GM12878 (cell line): ENCODE results near the gene SSH2. TPM values are rescaled to one million over a fixed set of nuclear protein-coding genes. Genes with fewer than 3 reads are reported as not detected.

Source experiments
- ATAC-seq: fragments of 200-7000 bp; cut with Tn5 transposase; 3 replicates; pipeline ENCODE4 v1.9.1; 2020; ENCODE audit warnings: mild to moderate bottlenecking, moderate library complexity
- BruUV-seq: library from RNA; stranded (reverse); fragments of 400-500 nt; replicated peaks from 2 replicates; lab custom pipeline; 2021; lab: Mats Ljungman, UMichigan
- CTCF ChIA-PET: fragments of 300-600 bp; sonication (Branson Sonifier 250); formaldehyde crosslinking; extraction: SDS; loops from one replicate; lab custom pipeline; 2021; ENCODE audit warnings: inconsistent platforms; lab: Yijun Ruan, JAX
- POLR2A ChIA-PET: fragments of 350-600 bp; formaldehyde crosslinking; extraction: SDS; loops from one replicate; lab custom pipeline; 2021; ENCODE audit warnings: inconsistent platforms; lab: Charles Lee
- RAD21 ChIA-PET: fragments of 300-600 bp; sonication (Branson Sonifier 250); formaldehyde crosslinking; loops from one replicate; lab custom pipeline; 2023; ENCODE audit warnings: antibody characterized with exemption; ENCODE audit not compliant: unreplicated experiment; lab: Charles Lee
- SMC1A ChIA-PET: fragments of 300-600 bp; sonication (Branson Sonifier 250); formaldehyde crosslinking; loops from one replicate; lab custom pipeline; 2023; ENCODE audit not compliant: unreplicated experiment, uncharacterized antibody; lab: Charles Lee
- DNase-seq: peaks from one replicate; pipeline ENCODE4 v3.0.0-alpha.2; 2011; ENCODE audit warnings: low read depth, low spot score
- FAIRE-seq: peaks from 3 replicates; lab custom pipeline; 2011; peaks lifted over from hg19 to GRCh38; lab: Jason Lieb, UNC
- H2AFZ ChIP-seq: 2 replicates; pipeline ENCODE4 v1.6.0; 2011; ENCODE audit warnings: low read depth, low read length, control low read depth; ENCODE audit not compliant: control insufficient read depth
- H3K27ac ChIP-seq: 2 replicates; pipeline ENCODE4 v1.5.1; 2011; ENCODE audit warnings: control low read depth; ENCODE audit not compliant: control insufficient read depth, insufficient read depth
- H3K27me3 ChIP-seq, 2 experiments: replicated peaks in 1 of 2; 2 replicates each; pipeline versions ENCODE4 v1.6.0 to v1.6.1; 2011; ENCODE audit warnings: low read length in 1 of 2; ENCODE audit not compliant: control insufficient read depth in 2 of 2, insufficient read depth in 2 of 2
- H3K36me3 ChIP-seq, 2 experiments: 2 replicates each; pipeline ENCODE4 v1.5.1; 2011; ENCODE audit warnings: low read length in 1 of 2; ENCODE audit not compliant: control insufficient read depth in 2 of 2, insufficient read depth in 2 of 2
- H3K4me1 ChIP-seq: 2 replicates; pipeline ENCODE4 v1.6.1; 2011; ENCODE audit warnings: mild to moderate bottlenecking, low read length, moderate library complexity, mixed read lengths; ENCODE audit not compliant: control insufficient read depth, insufficient read depth
- H3K4me2 ChIP-seq: 2 replicates; pipeline ENCODE4 v1.6.0; 2011; ENCODE audit warnings: control low read depth; ENCODE audit not compliant: control insufficient read depth, insufficient read depth
- H3K4me3 ChIP-seq: fragments of 200-600 bp; sonication (generic); 2 replicates; pipeline ENCODE4 v1.5.1; 2016
- H3K79me2 ChIP-seq: 2 replicates; pipeline ENCODE4 v1.6.0; 2011; ENCODE audit warnings: low read length; ENCODE audit not compliant: control insufficient read depth, insufficient read depth
- H3K9ac ChIP-seq: 2 replicates; pipeline ENCODE4 v1.8.0; 2011; ENCODE audit warnings: low read length, control low read depth, mixed read lengths; ENCODE audit not compliant: control insufficient read depth, insufficient read depth
- H3K9me3 ChIP-seq: replicated peaks from 3 replicates; pipeline ENCODE4 v1.5.1; 2011; ENCODE audit warnings: mild to moderate bottlenecking, low read length; ENCODE audit not compliant: control insufficient read depth, insufficient read depth
- H4K20me1 ChIP-seq: 2 replicates; pipeline ENCODE4 v1.6.0; 2011; ENCODE audit not compliant: control insufficient read depth, insufficient read depth
- BHLHE40 ChIP-seq, 2 experiments: fragments of 450-650 bp in 1 of 2; IDR thresholded peaks; 2 replicates each; pipeline ENCODE4 v1.6.1; 2011 to 2017; ENCODE audit warnings: low read depth in 2 of 2, borderline replicate concordance in 1 of 2, improper control_type of control experiment in 1 of 2, low read length in 1 of 2, mild to moderate bottlenecking in 1 of 2
- DPF2 ChIP-seq: fragments of 450-650 bp; IDR thresholded peaks from 2 replicates; pipeline ENCODE4 v1.6.1; 2017; ENCODE audit warnings: mild to moderate bottlenecking
- EP300 ChIP-seq, 2 experiments: fragments of 150-350 bp in 1 of 2; IDR thresholded peaks; 2 replicates each; pipeline ENCODE4 v1.6.1; 2011 to 2012; ENCODE audit warnings: low read depth in 2 of 2, low read length in 2 of 2, borderline replicate concordance in 1 of 2, improper control_type of control experiment in 1 of 2, inconsistent platforms in 1 of 2; ENCODE audit not compliant: control insufficient read depth in 1 of 2
- GABPA ChIP-seq: IDR thresholded peaks from 2 replicates; pipeline ENCODE4 v1.6.1; 2014; ENCODE audit warnings: antibody characterized with exemption, low read depth, mild to moderate bottlenecking, inconsistent platforms
- JUNB ChIP-seq: IDR thresholded peaks from 2 replicates; pipeline ENCODE4 v1.6.1; 2016; ENCODE audit warnings: antibody characterized with exemption, mild to moderate bottlenecking
- KAT2A ChIP-seq: conservative IDR thresholded peaks from 2 replicates; pipeline ENCODE4 v1.6.1; 2011; ENCODE audit warnings: low read depth, low read length; ENCODE audit not compliant: control insufficient read depth
- MEF2B ChIP-seq: fragments of 450-650 bp; IDR thresholded peaks from 2 replicates; pipeline ENCODE4 v1.6.1; 2018; ENCODE audit warnings: mild to moderate bottlenecking, moderate library complexity; ENCODE audit not compliant: partially characterized antibody, poor library complexity, severe bottlenecking
- MXI1 ChIP-seq: fragments of 150-350 bp; IDR thresholded peaks from 2 replicates; pipeline ENCODE4 v1.6.1; 2011; ENCODE audit warnings: low read depth, mild to moderate bottlenecking, inconsistent platforms, low read length, improper control_type of control experiment
- MYB ChIP-seq: fragments of 150-350 bp; IDR thresholded peaks from 2 replicates; pipeline ENCODE4 v1.6.1; 2014; ENCODE audit warnings: mild to moderate bottlenecking, low read depth, low read length, borderline replicate concordance
- RAD21 ChIP-seq: IDR thresholded peaks from 2 replicates; pipeline ENCODE4 v1.6.1; 2011; ENCODE audit warnings: mild to moderate bottlenecking, low read depth, low read length, moderate library complexity; ENCODE audit not compliant: insufficient read depth
- SIN3A ChIP-seq: IDR thresholded peaks from 2 replicates; pipeline ENCODE4 v1.6.1; 2012; ENCODE audit warnings: low read depth, low read length, improper control_type of control experiment
- SMAD5 ChIP-seq: IDR thresholded peaks from 2 replicates; pipeline ENCODE4 v1.6.1; 2016; ENCODE audit warnings: antibody characterized with exemption, low read depth
- SPI1 ChIP-seq: IDR thresholded peaks from 2 replicates; pipeline ENCODE4 v1.6.1; 2011; ENCODE audit warnings: low read depth, mild to moderate bottlenecking, low read length, moderate library complexity, borderline replicate concordance; ENCODE audit not compliant: insufficient read depth
- WGBS: methylation state at CpG from one replicate; pipeline ENCODE4 v1.1.6; 2016; ENCODE audit warnings: low lambda C conversion rate; ENCODE audit not compliant: insufficient replicate concordance, insufficient coverage; ENCODE audit errors: missing lambda C conversion rate; 5-methylcytosine and 5-hydroxymethylcytosine counted together
- in situ Hi-C: fragments of 300-500 bp; cut with MboI; formaldehyde crosslinking; loops from 9 replicates; pipeline ENCODE4 v1.14.3; 2018; ENCODE audit warnings: mixed read lengths
- intact Hi-C: fragments of 100-400 bp; cut with micrococcal nuclease; formaldehyde crosslinking; loops from one replicate; pipeline ENCODE4 v1.14.2; 2022; ENCODE audit not compliant: unreplicated experiment
- polyA plus RNA-seq, 11 experiments: library from polyadenylated mRNA; depleted of rRNA in 4 of 11; unstranded in 6 of 11; stranded (reverse) in 5 of 11; fragments of >200 nt; fragmentation: Nextera tagmentation in 4 of 11; fragmentation: Illumina TruSeq in 1 of 11; extraction: Ambion mirVana in 4 of 11; extraction: Trizol in 1 of 11; gene quantifications; 1 replicate in 1 of 11; 2 replicates in 10 of 11; pipeline versions ENCODE4 v1.2.1 to v1.2.3, GENCODE V29; 2011 to 2016; ENCODE audit warnings: inconsistent platforms in 2 of 11, missing spikeins in 2 of 11, low read depth in 1 of 11
- total RNA-seq, 4 experiments: library from RNA; depleted of rRNA in 3 of 4; stranded (reverse); fragments of >200 nt in 3 of 4; fragmentation: Illumina TruSeq in 1 of 4; extraction: Trizol in 1 of 4; gene quantifications; 2 replicates each; pipeline versions ENCODE4 v1.2.1 to v1.2.3, GENCODE V29; 2013 to 2021

SSH2 gene
- total and polyA plus RNA-seq, 10 of the 15 experiments (the other 5 are each of a cell fraction or from before 2014, with no cell fraction given) = 9.3 to 65.9 (median 34.0) TPM

- ChIA-PET POLR2A (interaction anchor here (1.1 to 1.2 kb wide), 2 partner anchors 23 to 26 kb away, joined by 3 read pairs; no protein-coding TSS in a partner anchor), RAD21 (interaction anchor here (1.0 to 3.6 kb wide), 8 partner anchors 14 to 249 kb away, joined by 3 to 17 read pairs (median 6); no protein-coding TSS in a partner anchor)
- intact Hi-C loops = loop anchor here (5.0 kb wide), 1 partner anchor 94 kb away; no protein-coding TSS in a partner anchor
These were observed 247.0 kb downstream of the SSH2 start for GRCh38 chr17:29682987-29683386.

GRCh38 chr17:29682054-29682453 is 248.0 kb downstream of the SSH2 start:
- ChIA-PET RAD21 (interaction anchor here (0.6 to 3.6 kb wide), 15 partner anchors 13 to 312 kb away, joined by 3 to 17 read pairs (median 4); no protein-coding TSS in a partner anchor), SMC1A (interaction anchor here (0.6 to 5.7 kb wide), 23 partner anchors 10 to 249 kb away, joined by 3 to 55 read pairs (median 5); partner anchors contain the start of gene SSH2), POLR2A (interaction anchor here (0.6 to 1.8 kb wide), 7 partner anchors 10 to 84 kb away, joined by 3 to 5 read pairs (median 4); no protein-coding TSS in a partner anchor), CTCF (interaction anchor here (0.6 to 4.8 kb wide), 21 partner anchors 9 to 249 kb away, joined by 3 to 34 read pairs (median 4); no protein-coding TSS in a partner anchor)
- Histone ChIP-seq H2AFZ (peak overlapping the region; percentile 40), H3K4me1 (0 out of 2 replicates have a peak, but pooled peaks cover 4% of the 10 kb centered on the region), H3K4me3 (no peak overlapping the region), H3K4me2 (peak overlapping the region; percentile 34; the same call in 1 of the 2 replicates), H4K20me1 (no peaks in the 10 kb centered on the region), H3K27ac (peak overlapping the region; percentile 53; the same call in 1 of the 2 replicates), H3K79me2 (no peaks in the 10 kb centered on the region), H3K9ac (no peak overlapping the region), H3K27me3 (no peaks in the 10 kb centered on the region), H3K9me3 (no peaks in the 10 kb centered on the region), H3K36me3 (peaks cover 2 to 21% of the 10 kb centered on the region in 2 experiments)
- intact Hi-C loops = loop anchor here (5.0 kb wide), 1 partner anchor 95 kb away; no protein-coding TSS in a partner anchor
- in situ Hi-C loops = no loop called here
- DNase-seq = no peak
- 96% methylated on average over 2 of the region's 2 CpGs for WGBS
- peak; percentile 91 for ATAC-seq
- no TSS peak for BruUV-seq
- FAIRE-seq = peak; percentile 73
- TF ChIP-seq SPI1 (peak; percentile 78), JUNB (no peak), SMAD5 (no peak), SIN3A (no peak), RAD21 (peak; percentile 32), DPF2 (no peak), GABPA (0 out of 2 replicates have a peak, but pooled peaks have one; percentile 30), EP300 (IDR thresholded peaks at IDR 0.05; ENCODE audit: borderline replicate concordance in 1 of 2, control insufficient read depth in 1 of 2, low read depth in 2 of 2, low read length in 2 of 2) (no peak), MXI1 (no peak), KAT2A (no peak), BHLHE40 (IDR thresholded peaks at IDR 0.05; ENCODE audit: borderline replicate concordance in 1 of 2, low read depth in 2 of 2, low read length in 1 of 2) (peak in 1 of 2 experiments; percentile 4; a peak in 1 of 4 replicates), MEF2B (peak; percentile 13)

More at GRCh38 chr17:29682987-29683386, 247.0 kb downstream of the SSH2 start:
- no peak overlapping the region for H3K4me2 ChIP-seq
- FAIRE-seq = no peak
- WGBS = 93% methylated on average over 3 of the region's 3 CpGs
- no peak for ATAC-seq
- H4K20me1 ChIP-seq = no peaks in the 10 kb centered on the region
- H2AFZ ChIP-seq = no peak overlapping the region
- SMC1A ChIA-PET = interaction anchor here (0.7 to 5.7 kb wide), 15 partner anchors 9 to 248 kb away, joined by 3 to 55 read pairs (median 7); partner anchors contain the start of gene SSH2
- no TSS peak for BruUV-seq
- H3K79me2 ChIP-seq = no peaks in the 10 kb centered on the region
- H3K27ac ChIP-seq = peak overlapping the region; percentile 53; the same call in 1 of the 2 replicates
- no peak overlapping the region for H3K4me3 ChIP-seq
- TF ChIP-seq BHLHE40 (IDR thresholded peaks at IDR 0.05; ENCODE audit: borderline replicate concordance in 1 of 2, low read depth in 2 of 2, low read length in 1 of 2) (no peak), MYB (no peak)
- CTCF ChIA-PET = interaction anchor here (1.0 to 4.8 kb wide), 13 partner anchors 8 to 127 kb away, joined by 3 to 34 read pairs (median 6); no protein-coding TSS in a partner anchor
- no peaks in the 10 kb centered on the region for H3K9me3 ChIP-seq
- 0 out of 2 replicates have a peak, but pooled peaks cover 4% of the 10 kb centered on the region for H3K4me1 ChIP-seq
- no peak overlapping the region for H3K9ac ChIP-seq
- no peak for DNase-seq
- no peaks in the 10 kb centered on the region for H3K27me3 ChIP-seq
- H3K36me3 ChIP-seq = peaks cover 0 to 16% of the 10 kb centered on the region in 2 experiments
- in situ Hi-C loops = no loop called here
